CD4-positive, alpha-beta T cell (primary cell): ENCODE results near the gene OR1K1. TPM values are rescaled to one million over a fixed set of nuclear protein-coding genes. Genes with fewer than 3 reads are reported as not detected.

Source experiments
- ATAC-seq: fragments of 200-7000 bp; cut with Tn5 transposase; one replicate; pipeline ENCODE4 v1.10.0; 2022; ENCODE audit warnings: mild to moderate bottlenecking; ENCODE audit not compliant: poor library complexity
- CTCF ChIA-PET: fragments of 350-600 bp; sonication (Branson Sonifier 250); formaldehyde crosslinking; loops from one replicate; lab custom pipeline; 2021; ENCODE audit warnings: antibody characterized with exemption, inconsistent platforms; lab: Charles Lee
- POLR2A ChIA-PET: fragments of 350-600 bp; sonication (Branson Sonifier 250); formaldehyde crosslinking; loops from one replicate; lab custom pipeline; 2021; ENCODE audit warnings: antibody characterized with exemption, inconsistent platforms; lab: Charles Lee
- DNase-seq, 14 experiments: peaks; one replicate each; pipeline ENCODE4 v3.0.0-alpha.2; 2013 to 2020; ENCODE audit warnings: mixed read lengths in 2 of 14
- H3K27ac ChIP-seq, 2 donors: one replicate each; pipeline versions ENCODE4 v1.5.1 to v1.7.0; 2013; ENCODE audit warnings: low read length in 2 of 2, low read depth in 1 of 2, mild to moderate bottlenecking in 1 of 2
- H3K27me3 ChIP-seq, 2 experiments: 1 replicate in 1 of 2; 2 replicates in 1 of 2; pipeline versions ENCODE4 v1.6.1 to v1.7.0; 2013; ENCODE audit warnings: low read length in 2 of 2, control low read depth in 1 of 2, mild to moderate bottlenecking in 1 of 2, moderate library complexity in 1 of 2; ENCODE audit not compliant: insufficient read depth in 2 of 2, control insufficient read depth in 1 of 2
- H3K36me3 ChIP-seq: one replicate; pipeline ENCODE4 v1.6.1; 2013; ENCODE audit warnings: low read length, control low read depth; ENCODE audit not compliant: insufficient read depth
- H3K4me1 ChIP-seq: one replicate; pipeline ENCODE4 v1.6.1; 2013; ENCODE audit warnings: low read length, control low read depth; ENCODE audit not compliant: insufficient read depth
- H3K4me3 ChIP-seq: one replicate; pipeline ENCODE4 v1.5.1; 2013; ENCODE audit warnings: mild to moderate bottlenecking, low read length, moderate library complexity
- H3K9me3 ChIP-seq, 2 experiments: 1 replicate in 1 of 2; 2 replicates in 1 of 2; pipeline versions ENCODE4 v1.6.1 to v1.7.0; 2013; ENCODE audit warnings: low read length in 2 of 2, mild to moderate bottlenecking in 2 of 2, control low read depth in 1 of 2, moderate library complexity in 1 of 2; ENCODE audit not compliant: control insufficient read depth in 1 of 2, insufficient read depth in 1 of 2
- H3K27ac Mint-ChIP-seq: one replicate; pipeline ENCODE4 v1.8.0; 2020; ENCODE audit warnings: mixed read lengths
- H3K27me3 Mint-ChIP-seq: one replicate; pipeline ENCODE4 v1.8.0; 2021; ENCODE audit warnings: mixed read lengths
- H3K36me3 Mint-ChIP-seq: one replicate; pipeline ENCODE4 v1.8.0; 2021; ENCODE audit warnings: low read depth, mixed read lengths
- H3K4me1 Mint-ChIP-seq: one replicate; pipeline ENCODE4 v1.8.0; 2021; ENCODE audit warnings: low read depth, mixed read lengths
- H3K4me3 Mint-ChIP-seq: one replicate; pipeline ENCODE4 v1.8.0; 2020; ENCODE audit warnings: mild to moderate bottlenecking, mixed read lengths
- H3K9me3 Mint-ChIP-seq: one replicate; pipeline ENCODE4 v1.8.0; 2020; ENCODE audit warnings: mixed read lengths
- intact Hi-C, 2 experiments: fragments of 100-400 bp; cut with DNase I in 1 of 2; cut with micrococcal nuclease in 1 of 2; formaldehyde crosslinking; loops; one replicate each; pipeline versions ENCODE4 v1.15.1 to v1.9.0; 2023 to 2025; cut with DNase I, micrococcal nuclease
- total RNA-seq, 174 experiments: library from RNA in 2 of 174; stranded (reverse) in 2 of 174; gene quantifications; one replicate each; pipeline ENCODE4 v1.2.3 and lab custom pipeline; 2021 to 2026
- TF ChIP-seq, protein P1 (sequence below): fragments of 200-600 bp; IDR thresholded peaks from one replicate; pipeline ENCODE4 v1.8.0; 2022; ENCODE audit warnings: antibody characterized with exemption, mild to moderate bottlenecking

OR1K1 gene
- total RNA-seq, 2 experiments from 2014 or later, result not detected

DNA sequence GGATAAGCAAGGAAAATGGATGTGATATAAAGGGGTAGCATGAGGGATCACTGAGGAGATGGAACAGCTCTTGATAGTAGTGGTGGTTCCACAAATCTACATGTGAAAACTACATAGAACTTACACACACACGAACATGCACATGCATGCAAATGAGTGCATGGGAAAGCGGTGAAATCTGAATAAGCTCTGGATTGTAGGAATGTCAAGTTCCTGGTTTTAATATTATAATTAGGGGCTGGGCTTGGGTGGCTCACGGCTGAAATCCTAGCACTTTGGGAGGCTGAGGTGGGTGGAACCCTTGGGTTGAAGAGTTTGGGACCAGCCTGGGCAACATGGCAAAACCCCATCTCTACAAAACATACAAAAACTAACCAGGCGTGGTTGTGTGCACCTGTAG, 41.6 kb downstream of the OR1K1 start:
- Mint-ChIP-seq H3K4me1 (peaks cover 23% of the 10 kb centered on the region), H3K36me3 (peaks cover 11% of the 10 kb centered on the region), H3K4me3 (no peak overlapping the region), H3K27ac (no peak overlapping the region), H3K9me3 (no peaks in the 10 kb centered on the region), H3K27me3 (no peaks in the 10 kb centered on the region)
- POLR2A ChIA-PET, result interaction anchor here (1.0 kb wide), 1 partner anchor 13 kb away, joined by 3 read pairs; the partner anchor contains the start of gene PDCL
- intact Hi-C loops, result no loop called here
- Histone ChIP-seq H3K4me3 (no peak overlapping the region), H3K27me3 (no peaks in the 10 kb centered on the region), H3K9me3 (peaks cover 0 to 5% of the 10 kb centered on the region in 2 experiments), H3K27ac (no peak overlapping the region), H3K36me3 (no peaks in the 10 kb centered on the region), H3K4me1 (no peaks in the 10 kb centered on the region)
- ATAC-seq (no peak), DNase-seq (no peak)
- TF ChIP-seq, protein P1, sequence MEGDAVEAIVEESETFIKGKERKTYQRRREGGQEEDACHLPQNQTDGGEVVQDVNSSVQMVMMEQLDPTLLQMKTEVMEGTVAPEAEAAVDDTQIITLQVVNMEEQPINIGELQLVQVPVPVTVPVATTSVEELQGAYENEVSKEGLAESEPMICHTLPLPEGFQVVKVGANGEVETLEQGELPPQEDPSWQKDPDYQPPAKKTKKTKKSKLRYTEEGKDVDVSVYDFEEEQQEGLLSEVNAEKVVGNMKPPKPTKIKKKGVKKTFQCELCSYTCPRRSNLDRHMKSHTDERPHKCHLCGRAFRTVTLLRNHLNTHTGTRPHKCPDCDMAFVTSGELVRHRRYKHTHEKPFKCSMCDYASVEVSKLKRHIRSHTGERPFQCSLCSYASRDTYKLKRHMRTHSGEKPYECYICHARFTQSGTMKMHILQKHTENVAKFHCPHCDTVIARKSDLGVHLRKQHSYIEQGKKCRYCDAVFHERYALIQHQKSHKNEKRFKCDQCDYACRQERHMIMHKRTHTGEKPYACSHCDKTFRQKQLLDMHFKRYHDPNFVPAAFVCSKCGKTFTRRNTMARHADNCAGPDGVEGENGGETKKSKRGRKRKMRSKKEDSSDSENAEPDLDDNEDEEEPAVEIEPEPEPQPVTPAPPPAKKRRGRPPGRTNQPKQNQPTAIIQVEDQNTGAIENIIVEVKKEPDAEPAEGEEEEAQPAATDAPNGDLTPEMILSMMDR, result no peak
- CTCF ChIA-PET, result interaction anchor here (0.9 kb wide), 1 partner anchor 17 kb away, joined by 3 read pairs; no protein-coding TSS in a partner anchor

- peaks cover 27% of the 10 kb centered on the region for H3K36me3 Mint-ChIP-seq
- Histone ChIP-seq H3K27me3 (no peaks in the 10 kb centered on the region), H3K4me3 (no peak overlapping the region), H3K27ac (no peak overlapping the region), H3K4me1 (no peaks in the 10 kb centered on the region), H3K36me3 (peaks cover 4% of the 10 kb centered on the region), H3K9me3 (peaks cover 0 to 3% of the 10 kb centered on the region in 2 experiments)
- ChIA-PET POLR2A (interaction anchor here (1.1 to 2.2 kb wide), 2 partner anchors 9 to 16 kb away, joined by 3 to 10 read pairs; partner anchors contain the start of gene PDCL), CTCF (interaction anchor here (2.4 kb wide), 1 partner anchor 9 kb away, joined by 8 read pairs; no protein-coding TSS in a partner anchor)
- TF ChIP-seq, protein P1, result no peak
- no peaks in the 10 kb centered on the region for H3K27me3 Mint-ChIP-seq
- no peak for DNase-seq
- no peak for ATAC-seq
- no peak overlapping the region for H3K4me3 Mint-ChIP-seq
- H3K27ac Mint-ChIP-seq, result peak overlapping the region; percentile 54
- peaks cover 45% of the 10 kb centered on the region for H3K4me1 Mint-ChIP-seq
- intact Hi-C loops, result no loop called here
- no peaks in the 10 kb centered on the region for H3K9me3 Mint-ChIP-seq
Observed at GRCh38 chr9:122844137-122844536, 44.2 kb downstream of the OR1K1 start.

DNA sequence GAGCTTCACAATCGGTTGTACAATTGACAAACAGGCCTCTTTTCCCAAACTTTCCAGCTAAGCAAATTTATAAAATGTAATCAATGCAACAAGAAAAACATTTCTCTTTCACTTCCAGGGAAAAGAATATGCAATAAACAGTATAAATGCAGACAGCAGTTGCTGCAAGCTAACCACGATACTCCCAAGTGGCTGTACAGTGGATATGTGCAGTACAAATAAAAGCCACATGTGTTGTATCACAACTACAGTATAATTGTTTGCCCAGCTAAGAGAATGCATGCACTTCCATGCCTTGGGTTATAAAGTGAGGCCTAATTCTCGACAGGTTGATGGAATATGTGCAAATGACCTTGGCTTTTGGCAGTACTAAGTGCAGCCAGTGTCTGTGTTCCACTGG, 45.2 kb downstream of the OR1K1 start:
- Mint-ChIP-seq H3K4me1 (peaks cover 51% of the 10 kb centered on the region), H3K27ac (no peak overlapping the region), H3K27me3 (no peaks in the 10 kb centered on the region), H3K36me3 (peaks cover 36% of the 10 kb centered on the region), H3K4me3 (no peak overlapping the region), H3K9me3 (no peaks in the 10 kb centered on the region)
- peaks cover 11% of the 10 kb centered on the region for H3K36me3 ChIP-seq
- H3K27ac ChIP-seq, result no peak overlapping the region
- intact Hi-C loops, result no loop called here
- no peaks in the 10 kb centered on the region for H3K4me1 ChIP-seq
- H3K27me3 ChIP-seq, result no peaks in the 10 kb centered on the region
- no peaks in the 10 kb centered on the region for H3K9me3 ChIP-seq
- no peak for DNase-seq
- ChIA-PET CTCF (interaction anchor here (2.4 kb wide), 1 partner anchor 10 kb away, joined by 8 read pairs; no protein-coding TSS in a partner anchor), POLR2A (interaction anchor here (1.0 to 2.2 kb wide), 2 partner anchors 10 to 17 kb away, joined by 3 to 10 read pairs; partner anchors contain the start of gene PDCL)
- TF ChIP-seq, protein P1, result no peak
- H3K4me3 ChIP-seq, result no peak overlapping the region
- ATAC-seq, result no peak
